ENCODE data around the gene RALY.

The RALY gene

DNA sequence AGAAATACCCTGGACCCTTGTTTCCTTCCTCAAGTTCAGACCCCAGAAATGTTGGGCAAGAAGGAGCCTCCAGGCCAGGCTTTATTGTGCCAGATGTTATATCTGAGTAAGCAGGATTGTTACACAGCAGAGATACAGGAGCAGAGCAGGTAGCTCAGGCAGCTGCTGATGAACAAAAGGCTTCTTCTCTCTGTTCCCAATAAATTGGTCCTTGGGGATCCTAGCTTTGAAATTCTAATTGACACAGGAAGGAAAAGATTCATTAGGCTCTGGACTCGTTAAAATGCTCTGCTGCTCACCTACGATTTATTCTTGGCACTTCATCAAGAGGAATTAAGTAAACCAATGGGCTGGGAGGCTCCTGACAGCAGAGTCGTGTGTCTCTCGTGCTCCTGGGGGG lies 54.2 kb downstream of the RALY start:
- DNase-seq = no peak

- DNase-seq = no peak
These were observed 55.7 kb downstream of the RALY start for GRCh38 chr20:34049389-34049788.

DNA sequence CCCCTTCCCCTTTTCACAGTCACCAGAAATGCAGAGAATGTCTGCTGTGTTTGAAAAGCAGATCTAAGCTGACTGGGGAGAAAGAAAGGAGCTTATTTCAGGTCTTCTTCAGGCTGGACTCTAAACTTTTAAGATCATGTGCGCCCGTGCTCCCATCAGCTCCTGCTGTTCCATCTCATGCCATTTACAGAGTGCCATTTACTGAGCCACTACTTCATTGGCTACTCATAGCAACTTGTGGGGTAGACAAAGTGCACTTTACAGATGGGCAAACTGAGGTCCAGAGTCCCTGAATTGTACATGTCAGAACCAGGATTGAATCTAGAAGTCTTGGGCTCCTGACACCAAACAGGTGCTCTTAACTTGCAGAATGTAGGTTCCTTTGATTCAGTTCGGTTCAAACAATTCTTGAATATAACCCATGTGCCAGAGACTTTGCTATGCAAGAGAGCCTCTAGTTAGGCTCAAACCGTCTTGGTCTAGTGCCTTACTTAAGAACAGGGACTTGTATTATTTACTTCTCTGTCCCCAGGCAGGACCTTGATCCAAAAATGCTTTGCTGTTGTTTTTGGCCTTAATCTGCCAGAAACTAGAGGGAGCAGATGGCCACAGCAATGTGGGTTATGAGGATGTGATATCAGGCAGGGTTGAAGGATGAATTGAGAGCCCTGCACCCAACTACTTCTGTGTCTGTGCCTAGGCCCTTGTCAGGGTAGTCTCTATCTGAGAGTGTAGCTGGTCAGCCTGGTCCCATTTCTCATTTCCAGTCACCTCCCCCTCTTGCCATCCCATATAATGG lies 56.4 kb downstream of the RALY start:
- DNase-seq = no peak

- DNase-seq = no peak
These were observed 58.7 kb downstream of the RALY start for GRCh38 chr20:34052414-34052813.

DNA sequence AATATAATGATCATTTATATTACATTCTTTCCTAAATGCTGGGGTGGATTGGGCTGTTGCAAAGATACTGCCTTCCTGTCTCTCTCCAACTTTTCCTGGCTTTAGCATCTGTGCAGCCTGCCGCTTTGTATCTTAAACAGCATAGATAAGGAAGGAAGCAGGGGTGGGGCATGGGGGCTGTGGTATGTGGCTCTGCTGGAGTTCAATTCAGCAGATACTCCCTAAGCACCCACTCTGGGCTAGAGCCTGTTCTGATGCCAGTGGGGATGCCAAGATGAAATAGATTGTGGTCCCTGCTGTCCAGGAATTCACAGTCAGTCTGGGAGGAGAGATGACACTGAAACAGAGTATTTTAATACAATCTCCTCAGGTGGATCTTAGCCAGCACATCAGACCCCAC lies 61.6 kb downstream of the RALY start:
- no peak for DNase-seq

DNA sequence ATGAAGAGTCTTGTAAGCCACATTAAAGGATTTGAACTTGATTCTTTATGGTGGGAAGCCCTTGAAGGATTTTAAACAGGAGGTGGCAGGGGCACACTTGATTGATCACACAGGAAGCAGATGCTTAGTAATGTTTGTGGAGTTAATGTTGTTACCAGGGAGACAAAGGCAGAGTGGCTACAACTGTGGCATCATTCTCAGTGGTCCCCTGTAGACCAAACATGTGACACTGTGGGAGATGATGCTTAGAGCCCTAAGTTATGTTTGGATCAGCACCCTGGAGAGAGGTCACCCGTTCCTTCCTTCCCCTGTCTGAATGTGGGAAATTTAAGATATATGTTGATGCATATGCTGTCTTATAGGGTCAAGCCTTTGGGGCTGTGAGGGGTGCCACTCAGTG lies 65.1 kb downstream of the RALY start:
- no peak for DNase-seq

- DNase-seq = no peak
These were observed 67.3 kb downstream of the RALY start for GRCh38 chr20:34060970-34061369.

- DNase-seq = no peak
These were observed 68.0 kb downstream of the RALY start for GRCh38 chr20:34061695-34062094.

GRCh38 chr20:34062570-34063482 lies 69.1 kb downstream of the RALY start:
- no peak for DNase-seq

DNA sequence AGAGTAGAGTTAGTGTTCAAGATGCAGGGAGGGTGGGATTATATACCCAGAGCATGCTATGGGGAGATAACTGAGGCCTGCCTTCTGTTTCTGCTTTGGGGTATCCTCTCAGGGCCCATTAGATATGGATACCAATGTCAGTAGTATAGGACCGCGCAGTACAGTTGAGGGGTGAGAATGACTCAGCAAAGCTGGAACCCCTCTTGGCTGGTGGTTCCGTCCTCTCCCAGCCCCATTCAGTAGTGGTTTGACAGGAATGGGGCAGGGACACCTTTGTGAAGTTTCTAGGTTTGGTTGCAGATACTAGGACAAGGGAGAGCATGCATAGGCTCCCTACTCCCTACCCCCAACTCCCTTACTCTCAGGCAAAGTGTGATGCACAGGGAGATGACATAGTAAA lies 70.6 kb downstream of the RALY start:
- no peak for DNase-seq

GRCh38 chr20:34065260-34065659 lies 71.5 kb downstream of the RALY start:
- DNase-seq = no peak

- DNase-seq = no peak
These were observed 72.9 kb downstream of the RALY start for GRCh38 chr20:34066476-34067090.

GRCh38 chr20:34068001-34068400 lies 74.3 kb downstream of the RALY start:
- DNase-seq = no peak

GRCh38 chr20:34069341-34070078 lies 75.8 kb downstream of the RALY start:
- DNase-seq = peak; percentile 63

GRCh38 chr20:34070079-34070439 lies 76.3 kb downstream of the RALY start:
- DNase-seq = no peak

- no peak for DNase-seq
These were observed 77.1 kb downstream of the RALY start for GRCh38 chr20:34070859-34071258.

DNA sequence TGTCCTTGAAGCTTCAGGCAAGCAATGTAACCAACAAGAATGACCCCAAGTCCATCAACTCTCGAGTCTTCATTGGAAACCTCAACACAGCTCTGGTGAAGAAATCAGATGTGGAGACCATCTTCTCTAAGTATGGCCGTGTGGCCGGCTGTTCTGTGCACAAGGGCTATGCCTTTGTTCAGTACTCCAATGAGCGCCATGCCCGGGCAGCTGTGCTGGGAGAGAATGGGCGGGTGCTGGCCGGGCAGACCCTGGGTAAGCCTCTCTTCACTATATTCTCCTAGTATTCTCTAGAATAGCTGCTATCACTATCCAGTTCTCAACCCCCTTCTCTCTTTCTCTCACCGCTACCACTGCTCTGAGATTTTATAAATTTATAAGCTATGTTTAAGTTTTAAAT lies 78.4 kb downstream of the RALY start:
- no peak for DNase-seq

DNA sequence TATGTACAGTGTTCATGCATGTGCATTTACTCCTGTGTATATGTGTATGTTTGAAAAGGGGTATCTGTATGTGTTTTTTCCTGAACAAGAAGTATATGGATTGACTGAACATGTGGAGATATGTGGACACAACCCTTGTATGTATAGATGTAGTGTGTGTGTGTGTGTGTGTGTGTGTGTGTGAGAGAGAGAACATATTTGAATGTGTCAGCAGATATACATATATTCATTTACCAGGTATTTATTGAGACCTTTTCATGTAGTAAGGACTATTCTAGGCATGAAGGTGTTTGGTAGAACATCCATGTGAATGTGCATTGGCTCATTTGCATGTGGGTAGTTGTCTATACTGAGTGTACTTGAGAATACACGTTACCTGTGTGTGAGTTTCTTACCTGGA lies 79.1 kb downstream of the RALY start:
- DNase-seq = no peak

DNA sequence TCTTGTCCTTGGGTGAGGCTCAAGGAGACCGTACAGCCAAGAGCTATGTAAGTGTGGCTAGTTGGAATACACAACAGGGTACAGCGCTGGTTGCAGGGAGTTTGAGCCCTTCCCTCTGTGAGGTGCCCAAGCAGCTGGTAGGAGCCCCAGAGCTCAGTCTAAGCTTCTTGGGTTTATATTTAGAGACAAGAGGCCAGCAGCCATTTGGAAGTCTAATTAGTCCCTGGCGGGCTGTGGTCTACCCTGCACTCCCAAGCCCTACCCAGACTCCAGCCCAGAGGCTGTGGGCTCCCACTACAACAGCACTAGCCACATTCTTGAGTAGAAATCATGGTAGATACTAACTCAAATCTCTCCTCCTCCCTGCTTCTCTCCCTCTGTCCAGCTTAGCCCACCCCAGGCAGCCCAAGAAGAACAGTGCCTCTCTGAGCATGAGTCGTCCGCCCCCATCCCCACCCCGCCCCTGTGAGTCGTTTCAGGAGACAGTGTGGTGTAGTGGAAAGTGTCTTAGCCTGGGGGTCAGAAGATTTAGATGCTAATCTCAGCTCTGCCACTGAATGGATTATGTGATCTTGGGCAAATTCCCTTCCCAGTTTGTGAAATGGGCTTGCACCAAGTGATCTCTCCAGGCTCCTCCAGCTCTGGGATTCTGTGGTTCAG lies 80.5 kb downstream of the RALY start:
- DNase-seq = no peak

- DNase-seq = no peak
These were observed 81.9 kb downstream of the RALY start for GRCh38 chr20:34075647-34076046.

DNA sequence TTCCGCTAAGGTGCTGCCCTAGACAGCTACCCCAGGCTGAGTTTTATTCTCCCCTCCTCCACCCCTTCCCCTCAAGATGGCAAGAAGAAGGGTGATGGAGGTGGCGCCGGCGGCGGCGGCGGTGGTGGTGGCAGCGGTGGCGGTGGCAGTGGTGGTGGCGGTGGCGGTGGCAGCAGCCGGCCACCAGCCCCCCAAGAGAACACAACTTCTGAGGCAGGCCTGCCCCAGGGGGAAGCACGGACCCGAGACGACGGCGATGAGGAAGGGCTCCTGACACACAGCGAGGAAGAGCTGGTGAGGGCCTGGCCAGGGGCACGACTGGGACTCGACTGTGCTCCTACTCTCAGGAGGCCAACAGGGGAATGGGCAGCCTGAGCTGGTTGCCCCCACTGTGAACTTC lies 83.2 kb downstream of the RALY start:
- no peak for DNase-seq

GRCh38 chr20:34078540-34078939 lies 84.8 kb downstream of the RALY start:
- no peak for DNase-seq

Data from right kidney (tissue), 1 donor.